Dermis microvascular lymphatic vessel endothelial cell (primary cell): Measurements from ENCODE around the gene TRAF2. TPM values are rescaled to one million over a fixed set of nuclear protein-coding genes. Genes with fewer than 3 reads are reported as not detected.

Experiments
- DNase-seq, 2 donors: peaks; one replicate each; pipeline versions ENCODE4 v3.0.0 to v3.0.0-alpha.2; 2010; ENCODE audit warnings: low read depth in 2 of 2
- total RNA-seq: library from RNA; depleted of rRNA; stranded (reverse); fragments of >200 nt; gene quantifications from 2 replicates; pipeline ENCODE4 v1.2.1, GENCODE V29; 2014

Gene TRAF2
- total RNA-seq, 1 donor from 2014 or later, result 13.0 TPM

DNA sequence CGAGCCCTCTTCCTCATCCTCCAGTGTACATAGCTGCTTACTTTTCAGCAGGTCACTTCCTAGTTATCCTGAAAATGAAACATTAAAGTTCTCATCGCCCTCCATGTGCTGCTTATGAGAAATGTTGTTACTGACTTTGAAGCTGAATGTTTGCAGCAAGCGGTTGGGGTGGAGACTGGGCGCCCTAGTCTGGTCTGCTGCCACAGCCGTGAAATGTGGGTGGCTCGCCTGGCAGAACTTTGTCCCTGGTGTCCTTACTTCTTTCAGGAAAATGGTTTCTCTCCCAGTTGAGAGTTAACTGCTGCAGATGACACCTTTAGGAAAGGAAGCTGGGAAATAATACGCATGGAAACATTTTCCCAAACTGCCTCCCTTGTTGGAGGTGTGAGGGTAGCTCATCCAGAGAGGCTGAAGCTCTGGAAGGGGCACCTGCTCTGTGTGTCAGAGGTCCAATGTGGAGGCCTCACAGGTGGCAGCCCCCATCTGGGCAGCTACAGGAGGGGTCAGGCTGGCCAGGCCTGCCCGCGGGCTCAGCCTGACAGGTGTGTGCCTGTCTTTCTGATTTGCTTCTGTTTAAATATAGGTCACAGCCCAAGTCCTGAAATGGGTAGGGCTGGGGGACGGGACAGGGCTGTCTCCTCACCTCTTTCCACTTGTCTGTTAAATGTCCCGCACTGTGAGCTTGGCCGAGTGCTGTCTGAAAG is 24.0 kb downstream of the TRAF2 start:
- DNase-seq, result no peak

DNA sequence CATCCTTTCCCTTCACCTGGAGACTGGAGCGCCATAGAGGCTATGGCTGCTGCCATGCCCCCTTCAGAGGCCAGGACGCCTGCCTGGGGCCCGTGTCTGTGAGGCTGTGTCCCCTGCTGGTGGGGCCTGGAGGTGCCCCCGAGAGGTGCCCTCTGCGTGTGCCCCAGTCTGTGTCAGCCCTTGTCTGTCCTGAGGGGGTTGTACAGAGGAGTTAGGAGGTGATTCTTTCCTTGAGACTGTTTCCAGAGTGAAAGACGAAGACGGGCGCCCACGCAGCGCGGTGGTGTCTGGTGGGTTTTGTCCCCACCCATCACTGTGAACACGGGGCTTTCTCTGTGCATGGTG is 24.6 kb downstream of the TRAF2 start:
- no peak for DNase-seq

DNA sequence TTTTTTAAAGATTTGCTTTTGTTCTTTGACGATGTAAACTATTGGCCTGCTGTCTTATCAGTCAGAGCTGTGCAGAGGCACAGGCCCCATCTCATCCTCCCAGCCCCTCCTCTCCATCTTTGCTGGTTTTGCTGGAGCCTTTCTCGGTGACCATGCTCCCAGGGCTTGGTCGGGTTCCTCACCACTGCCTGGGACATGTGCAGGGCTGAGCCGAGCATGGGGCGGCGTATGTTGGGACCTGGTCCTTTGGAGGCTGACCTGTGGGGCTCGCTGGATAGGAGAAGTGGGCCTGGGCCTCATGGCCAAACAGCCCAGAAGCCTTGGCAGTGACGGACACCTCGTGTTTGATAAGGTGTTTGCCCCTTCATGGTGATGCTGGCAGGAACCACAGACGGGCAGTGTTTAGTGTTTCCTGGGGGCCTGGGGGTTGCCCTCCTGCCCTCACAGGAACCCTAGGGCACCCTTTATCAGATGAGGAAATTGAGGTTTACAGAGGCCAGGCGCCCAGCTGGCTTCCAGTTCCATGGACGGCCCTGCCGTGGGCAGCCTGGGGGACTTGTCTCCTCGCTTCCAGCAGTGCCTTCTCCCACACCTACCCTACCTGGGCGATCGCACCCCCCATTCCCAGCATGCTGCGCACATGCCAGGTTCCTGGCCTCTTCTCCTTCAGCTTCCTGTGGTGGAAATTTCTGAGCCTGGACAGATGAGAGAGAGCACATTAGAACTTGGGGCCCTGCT is 27.6 kb downstream of the TRAF2 start:
- no peak for DNase-seq

DNA sequence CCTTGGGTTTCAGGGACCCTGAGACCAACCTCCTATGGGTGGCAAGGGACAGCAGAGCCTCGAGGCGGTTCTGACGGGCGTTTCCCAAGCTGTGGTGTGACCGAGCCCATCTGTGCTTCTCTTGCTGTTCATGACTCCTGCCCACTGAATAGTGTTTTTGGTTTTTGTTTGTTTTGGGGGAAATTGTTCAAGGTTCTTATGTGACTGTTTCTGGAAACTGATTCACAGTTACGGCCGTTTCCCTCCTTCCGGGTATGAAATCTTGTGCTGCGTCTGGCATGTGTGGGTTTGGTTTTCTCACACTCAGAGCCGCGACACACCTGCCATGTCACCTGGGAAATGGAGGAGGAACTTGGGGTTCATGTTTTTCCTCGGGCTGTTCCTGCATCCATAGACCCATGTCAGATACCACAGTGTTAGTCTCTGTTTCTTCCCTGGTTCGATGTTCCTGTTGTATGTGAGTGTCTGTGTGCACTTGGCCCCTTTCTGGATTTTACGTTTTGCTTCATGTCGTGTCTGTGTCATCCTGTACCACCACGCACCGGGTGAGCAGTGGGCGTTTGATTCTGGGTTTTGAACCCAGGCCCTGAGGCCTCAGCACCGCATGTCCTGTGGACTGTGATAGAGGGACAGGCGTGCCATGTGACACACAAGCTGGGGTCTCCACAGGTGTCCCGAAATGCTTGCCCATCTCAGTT is 29.5 kb downstream of the TRAF2 start:
- DNase-seq, result no peak

DNA sequence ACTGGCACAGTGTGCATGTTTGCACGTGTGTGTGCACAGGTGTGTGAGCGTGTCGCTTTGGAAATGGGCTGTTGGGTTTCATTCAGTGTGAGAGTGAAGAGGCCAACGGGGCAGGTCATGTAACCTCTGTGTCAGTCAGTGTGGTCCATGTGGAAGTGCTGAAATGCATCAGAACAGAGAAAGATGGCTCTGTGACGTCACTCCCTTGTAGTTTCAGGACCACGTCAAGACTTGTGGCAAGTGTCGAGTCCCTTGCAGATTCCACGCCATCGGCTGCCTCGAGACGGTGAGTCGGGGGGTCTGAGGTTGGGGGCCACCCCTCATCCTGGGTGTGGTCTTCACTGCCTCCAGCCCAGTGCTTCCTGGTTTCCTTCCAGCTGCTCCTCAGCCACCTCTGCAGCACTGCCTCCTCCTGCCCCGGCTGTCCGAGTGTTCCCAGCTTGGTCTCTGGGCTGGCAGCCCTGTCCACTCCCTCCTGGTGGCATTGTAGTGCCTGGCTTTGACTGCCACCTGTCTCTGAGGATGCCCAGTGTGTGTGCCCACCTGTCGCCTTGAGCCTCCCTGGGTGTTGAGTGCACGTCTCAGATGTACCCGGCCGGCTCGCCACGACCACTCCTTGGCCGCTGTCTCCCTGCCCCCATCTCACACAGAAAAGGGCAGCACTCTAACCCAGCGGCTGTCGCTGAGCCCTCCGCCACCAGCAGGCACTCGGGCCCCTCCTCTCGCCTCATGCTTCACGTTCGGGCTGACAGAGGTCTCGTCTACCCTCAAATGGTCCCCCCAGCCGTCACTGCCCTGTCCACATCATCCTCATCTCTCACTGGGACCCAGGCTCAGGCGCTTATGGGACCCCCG is 30.2 kb downstream of the TRAF2 start:
- DNase-seq, result no peak

DNA sequence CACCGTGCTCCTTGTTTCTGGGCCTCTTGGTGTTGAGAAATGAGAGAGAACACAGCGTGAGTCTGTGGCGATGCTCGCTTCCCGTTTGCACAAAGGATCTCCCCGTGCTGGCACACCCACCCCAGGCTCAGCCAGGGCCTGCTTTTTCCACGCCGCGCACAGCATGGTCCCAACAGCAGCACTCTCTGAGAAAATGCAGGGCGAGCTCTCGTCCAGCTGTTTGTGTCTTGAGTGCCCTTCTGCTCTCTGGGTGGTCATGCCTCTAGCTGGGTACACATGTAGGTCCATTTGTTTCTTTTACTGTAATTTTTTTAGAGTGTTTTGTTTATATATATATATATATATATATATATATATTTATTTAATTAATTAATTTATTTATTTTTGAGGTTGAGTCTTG is 31.6 kb downstream of the TRAF2 start:
- no peak for DNase-seq

DNA sequence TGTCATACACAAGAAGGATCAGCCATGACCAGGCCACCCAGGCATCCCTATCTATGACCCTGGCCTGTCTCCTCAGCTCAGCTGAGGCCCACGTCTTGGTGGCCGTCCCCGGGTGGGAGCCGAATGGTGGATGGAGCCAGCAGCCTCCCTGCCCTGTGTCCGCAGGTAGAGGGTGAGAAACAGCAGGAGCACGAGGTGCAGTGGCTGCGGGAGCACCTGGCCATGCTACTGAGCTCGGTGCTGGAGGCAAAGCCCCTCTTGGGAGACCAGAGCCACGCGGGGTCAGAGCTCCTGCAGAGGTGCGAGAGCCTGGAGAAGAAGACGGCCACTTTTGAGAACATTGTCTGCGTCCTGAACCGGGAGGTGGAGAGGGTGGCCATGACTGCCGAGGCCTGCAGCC is 33.8 kb downstream of the TRAF2 start:
- no peak for DNase-seq

DNA sequence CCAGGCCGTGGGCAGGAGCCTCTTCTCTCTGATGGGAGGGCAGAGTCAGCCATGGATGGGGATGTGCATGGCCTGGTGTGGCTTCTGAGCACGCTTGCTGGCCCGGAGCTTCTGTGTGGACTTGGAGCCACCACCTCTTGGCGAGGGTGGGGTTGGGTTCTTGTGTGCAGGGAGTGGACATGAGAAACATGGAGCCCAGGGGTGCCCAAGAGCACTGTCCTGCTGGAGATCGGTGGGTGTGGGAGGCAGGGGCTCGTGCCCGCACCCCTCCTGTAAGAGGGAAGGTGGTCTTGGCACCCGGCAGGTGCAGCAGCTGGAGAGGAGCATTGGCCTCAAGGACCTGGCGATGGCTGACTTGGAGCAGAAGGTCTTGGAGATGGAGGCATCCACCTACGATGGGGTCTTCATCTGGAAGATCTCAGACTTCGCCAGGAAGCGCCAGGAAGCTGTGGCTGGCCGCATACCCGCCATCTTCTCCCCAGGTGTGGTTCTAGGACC is 34.5 kb downstream of the TRAF2 start:
- DNase-seq, result no peak

DNA sequence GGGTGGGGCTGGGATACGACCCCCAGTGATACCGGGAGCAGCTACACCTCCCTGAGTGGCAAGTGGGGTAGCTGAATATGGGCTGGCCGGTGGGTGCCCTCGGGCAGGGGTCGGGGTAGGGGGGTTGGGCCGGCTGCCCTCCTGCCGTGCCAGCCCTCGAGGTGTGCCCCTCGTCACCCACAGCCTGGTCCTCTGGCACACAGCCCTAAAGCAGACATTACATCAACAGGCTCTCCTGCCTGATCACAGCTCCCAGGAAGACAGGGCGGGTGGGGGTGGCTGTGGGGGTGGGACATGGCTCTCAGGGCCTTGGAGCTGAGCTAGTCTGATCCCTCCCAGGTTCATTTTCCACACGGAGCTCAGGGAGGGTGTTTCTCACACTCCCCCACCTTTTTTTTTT is 35.0 kb downstream of the TRAF2 start:
- no peak for DNase-seq

DNA sequence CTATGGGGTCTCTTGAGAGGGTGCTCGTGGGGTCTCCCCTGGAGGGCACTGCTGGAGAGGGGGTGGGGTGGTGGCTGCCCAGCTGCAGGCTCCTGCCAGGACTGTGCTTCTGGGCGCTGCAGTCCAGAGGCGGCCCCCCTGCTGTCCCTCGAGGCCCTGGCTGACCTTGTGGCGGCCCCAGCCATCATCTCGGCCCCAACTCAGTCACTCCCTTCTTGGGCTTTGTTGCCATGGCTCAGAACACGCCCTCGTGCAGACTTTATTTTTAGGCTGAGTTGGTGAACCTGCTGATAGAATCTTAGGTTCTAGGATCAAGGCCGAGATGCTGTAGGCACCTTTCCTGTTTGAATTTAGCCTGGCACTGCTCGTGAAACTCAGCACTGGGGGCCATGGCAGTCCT is 35.4 kb downstream of the TRAF2 start:
- DNase-seq, result no peak

DNA sequence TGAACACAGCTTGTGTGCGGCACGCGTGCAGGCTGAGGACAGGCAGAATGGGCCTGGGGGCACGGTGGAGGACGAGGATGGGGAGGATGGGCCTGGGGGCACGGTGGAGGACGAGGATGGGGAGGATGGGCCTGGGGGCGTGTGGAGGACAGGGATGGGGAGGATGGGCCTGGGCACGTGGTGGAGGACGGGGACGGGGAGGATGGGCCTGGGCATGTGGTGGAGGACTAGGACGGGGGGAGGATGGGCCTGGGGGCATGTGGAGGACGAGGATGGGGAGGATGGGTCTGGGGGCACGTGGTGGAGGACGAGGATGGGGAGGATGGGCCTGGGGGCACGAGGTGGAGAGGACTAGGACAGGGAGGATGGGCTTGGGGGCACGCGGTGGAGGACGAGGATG is 36.2 kb downstream of the TRAF2 start:
- DNase-seq, result no peak

DNA sequence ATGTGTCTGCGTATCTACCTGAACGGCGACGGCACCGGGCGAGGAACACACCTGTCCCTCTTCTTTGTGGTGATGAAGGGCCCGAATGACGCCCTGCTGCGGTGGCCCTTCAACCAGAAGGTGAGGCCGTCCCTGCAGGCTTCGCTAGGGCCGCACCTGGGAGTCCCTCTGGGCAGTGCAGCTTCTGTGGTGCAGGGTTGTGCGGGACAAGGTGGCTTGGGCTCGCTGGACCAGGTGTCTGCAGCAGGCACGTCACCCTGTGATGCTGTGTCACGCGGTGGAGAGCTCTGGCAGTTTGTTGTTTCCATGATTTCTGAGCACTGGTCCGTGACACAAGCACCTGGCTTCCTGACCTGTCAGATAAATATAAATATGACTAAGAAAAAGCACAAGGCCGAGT is 37.6 kb downstream of the TRAF2 start:
- DNase-seq, result no peak

DNA sequence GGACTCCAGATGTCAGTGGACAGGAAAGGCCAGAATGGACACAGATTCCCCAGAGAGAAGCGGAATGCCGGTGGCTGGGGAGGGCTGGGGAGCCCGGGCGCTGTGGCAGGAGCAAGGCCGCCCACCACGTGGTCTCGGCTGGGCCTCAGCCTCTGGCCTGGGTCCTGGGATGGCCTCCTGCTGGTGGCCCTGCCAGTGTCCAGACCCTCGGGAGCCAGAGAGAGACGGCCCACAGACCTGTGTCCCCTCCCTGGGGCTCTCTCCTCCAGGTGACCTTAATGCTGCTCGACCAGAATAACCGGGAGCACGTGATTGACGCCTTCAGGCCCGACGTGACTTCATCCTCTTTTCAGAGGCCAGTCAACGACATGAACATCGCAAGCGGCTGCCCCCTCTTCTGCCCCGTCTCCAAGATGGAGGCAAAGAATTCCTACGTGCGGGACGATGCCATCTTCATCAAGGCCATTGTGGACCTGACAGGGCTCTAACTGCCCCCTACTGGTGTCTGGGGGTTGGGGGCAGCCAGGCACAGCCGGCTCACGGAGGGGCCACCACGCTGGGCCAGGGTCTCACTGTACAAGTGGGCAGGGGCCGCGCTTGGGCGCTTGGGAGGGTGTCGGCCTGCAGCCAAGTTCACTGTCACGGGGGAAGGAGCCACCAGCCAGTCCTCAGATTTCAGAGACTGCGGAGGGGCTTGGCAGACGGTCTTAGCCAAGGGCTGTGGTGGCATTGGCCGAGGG is 39.3 kb downstream of the TRAF2 start:
- no peak for DNase-seq

DNA sequence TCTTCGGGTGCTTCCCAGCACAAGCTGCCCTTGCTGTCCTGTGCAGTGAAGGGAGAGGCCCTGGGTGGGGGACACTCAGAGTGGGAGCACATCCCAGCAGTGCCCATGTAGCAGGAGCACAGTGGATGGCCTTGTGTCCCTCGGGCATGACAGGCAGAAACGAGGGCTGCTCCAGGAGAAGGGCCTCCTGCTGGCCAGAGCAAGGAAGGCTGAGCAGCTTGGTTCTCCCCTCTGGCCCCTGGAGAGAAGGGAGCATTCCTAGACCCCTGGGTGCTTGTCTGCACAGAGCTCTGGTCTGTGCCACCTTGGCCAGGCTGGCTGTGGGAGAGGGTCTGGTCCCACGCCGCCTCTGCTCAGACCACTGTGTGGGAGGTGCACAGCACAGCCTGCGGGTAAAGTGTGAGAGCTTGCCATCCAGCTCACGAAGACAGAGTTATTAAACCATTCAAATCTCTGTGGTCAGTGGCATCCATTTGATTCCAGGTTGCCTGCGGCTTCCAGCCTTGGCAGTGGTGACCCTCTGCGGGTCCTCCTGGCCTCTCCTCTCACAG is 39.9 kb downstream of the TRAF2 start:
- no peak for DNase-seq

DNA sequence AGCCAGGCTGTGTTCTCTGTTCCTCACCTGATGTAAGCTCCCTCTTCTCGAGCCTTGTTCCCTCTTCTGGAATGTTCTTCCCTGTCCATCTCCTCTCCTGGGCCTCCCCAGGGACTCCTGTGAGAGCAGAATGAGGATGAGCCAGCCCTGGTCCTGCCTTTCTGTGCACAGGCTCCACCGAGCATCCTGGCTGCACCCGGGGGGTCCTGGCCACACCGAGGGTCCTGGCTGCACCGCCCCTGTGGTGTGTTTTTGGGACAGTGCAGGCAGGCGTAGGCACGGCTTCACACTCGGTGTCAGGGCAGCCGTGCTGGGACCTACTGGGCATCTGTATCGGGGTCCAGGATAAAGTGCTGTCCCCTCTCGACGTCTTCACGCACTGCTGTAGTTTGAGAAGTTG is 40.4 kb downstream of the TRAF2 start:
- DNase-seq, result no peak

DNA sequence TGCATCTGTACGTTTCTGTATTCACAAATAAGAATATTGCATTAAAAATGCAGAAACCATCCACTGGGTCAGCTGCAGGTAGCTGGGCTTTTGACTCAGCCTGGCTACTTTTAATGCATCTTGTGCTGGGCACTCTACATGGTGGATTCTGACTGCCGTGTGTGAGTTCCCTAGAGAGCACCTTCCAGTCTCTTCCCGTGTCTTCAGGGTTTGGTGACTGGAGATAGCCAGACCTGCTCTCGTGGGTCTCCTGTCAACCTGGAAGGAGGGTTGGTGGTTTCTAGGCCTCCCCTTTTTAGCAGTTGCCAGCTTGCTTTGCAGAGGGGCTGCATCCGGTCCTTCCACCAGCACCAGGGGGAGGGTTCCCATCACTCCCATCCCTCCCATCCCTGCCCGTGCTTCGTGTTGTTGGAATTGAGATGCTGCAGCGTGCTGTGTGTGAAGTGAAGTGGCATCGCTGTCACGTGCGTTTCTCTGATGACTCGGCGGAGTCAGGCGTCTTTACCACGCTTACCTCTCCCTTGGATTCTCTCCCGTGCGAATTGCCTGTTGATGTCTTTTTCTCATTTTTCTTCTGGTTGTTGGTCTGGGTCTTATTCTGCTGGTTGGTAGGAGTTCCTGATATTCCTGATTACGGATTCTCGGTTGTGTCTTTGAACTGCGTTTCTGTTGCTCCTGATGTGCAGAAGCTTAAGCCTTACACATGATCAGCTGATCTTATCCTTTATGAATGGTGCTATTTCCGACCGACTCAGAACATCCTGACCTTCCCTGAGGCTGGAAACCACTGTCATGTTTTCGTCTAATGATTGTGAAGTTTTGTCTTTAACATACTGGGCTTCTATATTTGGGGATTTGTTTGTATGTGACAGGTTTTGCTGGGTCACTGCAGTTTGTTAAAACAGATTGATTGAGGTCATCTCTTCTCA is 41.3 kb downstream of the TRAF2 start:
- DNase-seq, result peak in 1 of 2 donors; percentile 65

DNA sequence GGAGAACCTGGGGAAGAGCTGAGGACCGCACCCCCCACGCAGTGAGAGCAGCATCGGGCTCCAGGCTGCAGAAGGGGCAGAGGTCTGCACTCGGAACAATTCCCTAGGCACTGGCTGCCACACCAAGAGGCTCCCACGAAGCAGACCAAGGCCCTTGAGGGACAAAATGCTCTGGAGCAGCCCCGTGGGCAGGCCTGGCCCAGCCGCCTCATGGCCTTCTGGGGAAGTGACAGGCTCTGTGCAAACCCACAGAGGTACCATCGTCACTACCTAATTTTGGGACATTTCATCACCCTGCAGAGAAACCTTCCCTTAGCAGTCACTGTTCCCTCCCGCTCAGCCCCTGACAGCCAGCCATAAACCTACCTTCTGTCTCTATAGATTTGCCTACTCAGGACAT is 42.3 kb downstream of the TRAF2 start:
- no peak for DNase-seq

DNA sequence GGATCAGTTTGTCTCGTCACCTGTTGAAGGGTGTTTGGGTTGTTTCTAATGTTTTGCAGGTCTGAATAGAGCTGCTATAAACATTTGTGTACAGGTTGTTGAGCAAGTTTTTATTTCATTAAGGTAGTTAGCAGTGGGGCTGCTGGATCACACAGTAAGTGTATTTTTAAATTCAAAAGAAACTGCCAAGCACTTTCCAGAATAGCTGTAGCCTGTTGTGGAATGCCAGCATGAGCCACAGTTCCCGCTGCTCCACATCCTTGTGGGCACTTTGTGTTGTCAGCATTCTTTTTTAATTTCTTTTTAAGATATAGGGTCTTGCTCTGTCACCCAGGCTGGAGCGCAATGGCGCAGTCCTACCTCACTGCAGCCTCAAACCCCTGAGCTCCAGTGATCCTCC is 43.7 kb downstream of the TRAF2 start:
- DNase-seq, result no peak

DNA sequence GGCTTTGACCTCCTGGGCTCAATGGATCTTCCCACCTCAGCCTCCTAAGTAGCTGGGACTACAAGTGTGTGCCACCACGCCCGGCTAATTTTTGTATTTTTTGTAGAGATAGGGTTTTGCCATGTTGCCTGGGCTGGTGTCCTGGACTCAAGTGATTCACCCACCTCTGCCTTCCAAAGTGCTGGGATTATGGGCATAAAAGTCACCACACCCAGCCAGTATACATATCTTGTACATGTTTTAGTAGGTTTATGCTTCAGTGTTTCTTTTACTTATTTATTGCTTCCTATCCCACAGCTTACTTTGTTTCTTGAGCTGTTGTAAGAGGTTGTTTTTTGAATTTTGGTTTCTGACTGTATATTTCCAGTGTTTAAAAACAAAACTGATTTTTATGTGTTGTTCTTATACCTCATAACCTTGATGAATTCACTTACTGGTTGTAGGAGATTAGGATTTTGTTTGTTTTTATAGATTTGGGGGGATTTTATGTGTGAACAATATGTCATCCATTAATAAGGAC is 45.4 kb downstream of the TRAF2 start:
- no peak for DNase-seq
